Measurements from ENCODE around the gene SEL1L.

GRCh38 chr14:81536241-81536771 lies 2.7 kb upstream of the SEL1L start:
- TF ChIP-seq CTCF (IDR thresholded peaks at IDR 0.05), result no peak
- TF ChIP-seq POLR2A (IDR thresholded peaks at IDR 0.05), result no peak

Data from Peyer's patch (tissue), 4 donors.